ENCODE results near the gene GPM6B.

The GPM6B gene

GRCh38 chrX:13721371-13721770 lies 95.5 kb downstream of the GPM6B start:
- no peak for DNase-seq

Data from activated T-cell treated with anti-CD3 and anti-CD28 coated beads, Interleukin-2, amount 50 U/mL, for 48 hours (primary cell).